Activated CD4-positive, alpha-beta memory T cell treated with anti-CD3 and anti-CD28 coated beads for 36 hours (primary cell): ENCODE measurements around the gene NFAT5. TPM values are rescaled to one million over a fixed set of nuclear protein-coding genes. Genes with fewer than 3 reads are reported as not detected.
"Not testable (repeated sequence)": the region's sequence is repeated elsewhere in the genome, so short reads cannot be mapped to it uniquely, and the experiment has no call there.

ENCODE experiments used
- CTCF ChIA-PET: fragments of 350-600 bp; sonication (Branson Sonifier 250); formaldehyde crosslinking; loops from one replicate; lab custom pipeline; 2021; ENCODE audit warnings: antibody characterized with exemption, inconsistent platforms; lab: Charles Lee
- POLR2A ChIA-PET: fragments of 350-600 bp; sonication (Branson Sonifier 250); formaldehyde crosslinking; loops from one replicate; lab custom pipeline; 2021; ENCODE audit warnings: antibody characterized with exemption; lab: Charles Lee
- DNase-seq: peaks from one replicate; pipeline ENCODE4 v3.0.0-alpha.2; 2020
- H3K27ac Mint-ChIP-seq: one replicate; pipeline ENCODE4 v1.8.0; 2021; ENCODE audit warnings: mixed read lengths
- H3K27me3 Mint-ChIP-seq: one replicate; pipeline ENCODE4 v1.8.0; 2021; ENCODE audit warnings: mixed read lengths
- H3K36me3 Mint-ChIP-seq: one replicate; pipeline ENCODE4 v1.8.0; 2021; ENCODE audit warnings: mixed read lengths
- H3K4me1 Mint-ChIP-seq: one replicate; pipeline ENCODE4 v1.8.0; 2021; ENCODE audit warnings: low read depth, mixed read lengths
- H3K4me3 Mint-ChIP-seq: one replicate; pipeline ENCODE4 v1.8.0; 2021; ENCODE audit warnings: mild to moderate bottlenecking, mixed read lengths
- H3K9me3 Mint-ChIP-seq: one replicate; pipeline ENCODE4 v1.8.0; 2021; ENCODE audit warnings: mixed read lengths
- intact Hi-C: fragments of 100-400 bp; cut with micrococcal nuclease; formaldehyde crosslinking; loops from one replicate; pipeline ENCODE4 v1.15.1; 2023
- total RNA-seq, 2 experiments: library from RNA; stranded (reverse); gene quantifications; one replicate each; pipeline ENCODE4 v1.2.3, GENCODE V29; 2021

The NFAT5 gene
- total RNA-seq, 2 experiments from 2014 or later, result 28.2 to 32.7 TPM

DNA sequence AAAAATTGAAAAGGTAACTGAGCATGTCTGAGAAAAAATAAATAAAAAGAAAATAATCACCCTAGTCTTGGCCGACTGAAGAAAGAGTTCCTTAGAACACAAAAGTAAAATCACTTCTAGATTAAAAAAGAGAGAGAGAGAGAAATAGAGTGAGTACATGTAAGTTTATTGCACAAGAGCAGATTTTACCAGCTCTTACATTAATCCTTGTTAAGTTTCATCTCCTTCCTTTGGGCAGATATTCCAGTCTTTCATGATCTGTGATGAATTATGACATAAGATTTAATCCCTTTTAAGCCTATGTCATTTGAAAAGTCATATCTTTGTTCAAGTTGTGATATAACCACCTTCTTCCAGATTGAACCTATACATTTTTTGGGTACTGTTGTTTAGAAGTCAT lies 54.8 kb downstream of the NFAT5 start:
- H3K4me1 Mint-ChIP-seq, result peaks cover 19% of the 10 kb centered on the region

GRCh38 chr16:69621225-69621624 lies 55.5 kb downstream of the NFAT5 start:
- intact Hi-C loops, result no loop called here
- ChIA-PET POLR2A (no interaction called here), CTCF (interaction anchor here (1.9 kb wide), 1 partner anchor 225 kb away, joined by 8 read pairs; no protein-coding TSS in a partner anchor)
- DNase-seq, result no peak
- Mint-ChIP-seq H3K4me3 (no peak overlapping the region), H3K4me1 (peaks cover 19% of the 10 kb centered on the region), H3K27ac (no peak overlapping the region), H3K27me3 (no peaks in the 10 kb centered on the region), H3K36me3 (peaks cover 8% of the 10 kb centered on the region), H3K9me3 (no peaks in the 10 kb centered on the region)

More for the DNA sequence above, 54.8 kb downstream of the NFAT5 start:
- H3K4me3 Mint-ChIP-seq, result no peak overlapping the region
- H3K36me3 Mint-ChIP-seq, result peaks cover 6% of the 10 kb centered on the region
- ChIA-PET POLR2A (no interaction called here), CTCF (interaction anchor here (1.9 kb wide), 1 partner anchor 225 kb away, joined by 8 read pairs; no protein-coding TSS in a partner anchor)
- H3K27ac Mint-ChIP-seq, result no peak overlapping the region
- DNase-seq, result no peak
- intact Hi-C loops, result no loop called here
- H3K9me3 Mint-ChIP-seq, result no peaks in the 10 kb centered on the region
- no peaks in the 10 kb centered on the region for H3K27me3 Mint-ChIP-seq

DNA sequence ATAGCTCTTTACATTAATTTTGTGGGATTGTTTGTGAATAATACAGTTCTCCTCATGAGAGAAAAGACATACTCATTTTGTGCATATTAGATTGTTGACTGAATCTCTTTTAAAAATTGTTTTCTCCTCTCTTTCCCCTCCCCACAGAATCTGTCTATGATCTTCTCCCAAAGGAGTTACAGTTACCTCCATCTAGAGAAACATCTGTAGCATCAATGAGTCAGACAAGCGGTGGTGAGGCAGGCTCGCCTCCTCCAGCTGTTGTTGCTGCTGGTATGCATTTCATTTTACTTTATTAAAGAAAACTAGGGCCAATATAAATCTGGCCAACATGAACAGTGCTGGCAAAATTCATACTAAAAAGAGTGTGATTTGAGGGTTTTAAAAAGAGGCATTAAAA lies 60.5 kb downstream of the NFAT5 start:
- no peaks in the 10 kb centered on the region for H3K27me3 Mint-ChIP-seq
- H3K36me3 Mint-ChIP-seq, result peaks cover 10% of the 10 kb centered on the region
- CTCF ChIA-PET, result no interaction called here
- peaks cover 3% of the 10 kb centered on the region for H3K4me1 Mint-ChIP-seq
- intact Hi-C loops, result loop anchor here (5.0 kb wide), 1 partner anchor 39 kb away; no protein-coding TSS in a partner anchor
- POLR2A ChIA-PET, result no interaction called here
- no peak overlapping the region for H3K27ac Mint-ChIP-seq
- no peak for DNase-seq
- no peak overlapping the region for H3K4me3 Mint-ChIP-seq
- no peaks in the 10 kb centered on the region for H3K9me3 Mint-ChIP-seq

DNA sequence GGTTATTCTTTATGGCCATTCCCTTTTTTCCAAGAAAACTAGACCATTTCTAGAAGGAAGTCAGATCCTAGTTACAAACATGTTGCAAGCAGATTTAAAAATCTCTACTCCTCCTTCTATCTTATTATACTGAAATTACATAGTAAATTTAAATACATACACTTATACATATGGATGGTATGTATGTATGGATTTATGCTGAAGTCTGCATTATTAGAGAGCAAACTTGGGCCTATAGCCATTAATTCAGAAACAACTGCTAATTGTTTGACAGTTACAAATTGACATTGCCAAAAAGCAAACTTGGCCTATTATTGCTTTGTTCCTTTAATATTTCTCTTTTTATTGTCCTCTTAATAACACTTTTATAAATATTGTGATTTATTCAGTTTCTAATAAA lies 67.1 kb downstream of the NFAT5 start:
- no peak for DNase-seq
- H3K9me3 Mint-ChIP-seq, result peaks cover 21% of the 10 kb centered on the region
- POLR2A ChIA-PET, result no interaction called here
- intact Hi-C loops, result no loop called here
- no peaks in the 10 kb centered on the region for H3K4me1 Mint-ChIP-seq
- H3K27me3 Mint-ChIP-seq, result no peaks in the 10 kb centered on the region
- H3K36me3 Mint-ChIP-seq, result peaks cover 39% of the 10 kb centered on the region
- H3K27ac Mint-ChIP-seq, result no peak overlapping the region
- no peak overlapping the region for H3K4me3 Mint-ChIP-seq
- CTCF ChIA-PET, result no interaction called here

- Mint-ChIP-seq H3K27ac (no peak overlapping the region), H3K36me3 (peaks cover 39% of the 10 kb centered on the region), H3K27me3 (no peaks in the 10 kb centered on the region), H3K4me1 (no peaks in the 10 kb centered on the region), H3K9me3 (peaks cover 21% of the 10 kb centered on the region), H3K4me3 (no peak overlapping the region)
- no peak for DNase-seq
- ChIA-PET CTCF (no interaction called here), POLR2A (no interaction called here)
- intact Hi-C loops, result no loop called here
Measured at GRCh38 chr16:69633375-69633774, 67.6 kb downstream of the NFAT5 start.

DNA sequence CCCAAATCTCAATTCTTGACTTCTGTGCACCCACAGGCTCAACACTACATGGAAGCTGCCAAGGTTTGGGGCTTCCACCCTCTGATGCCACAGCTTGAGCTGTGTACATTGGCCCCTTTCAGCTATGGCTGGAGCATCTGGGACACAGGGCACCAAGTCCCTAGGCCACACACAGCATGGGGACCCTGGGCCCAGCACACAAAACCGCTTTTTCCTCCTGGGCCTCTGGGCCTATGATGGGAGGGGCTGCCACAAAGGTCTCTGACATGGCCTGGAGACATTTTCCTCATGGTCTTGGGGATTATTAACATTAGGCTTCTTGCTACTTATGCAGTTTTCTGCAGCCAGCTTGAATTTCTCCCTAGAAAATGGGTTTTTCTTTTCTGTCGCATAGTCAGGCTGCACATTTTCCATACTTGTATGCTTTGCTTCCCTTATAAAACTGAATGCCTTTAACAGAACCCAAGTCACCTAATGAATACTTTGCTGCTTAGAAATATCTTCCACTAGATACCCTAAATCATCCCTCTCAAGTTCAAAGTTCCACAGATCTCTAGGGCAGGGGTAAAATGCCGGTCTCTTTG lies 70.9 kb downstream of the NFAT5 start:
- H3K4me1 Mint-ChIP-seq, H3K27me3 Mint-ChIP-seq, CTCF ChIA-PET, H3K4me3 Mint-ChIP-seq, POLR2A ChIA-PET, intact Hi-C loops, H3K27ac Mint-ChIP-seq, DNase-seq: not testable (repeated sequence)
- Mint-ChIP-seq H3K9me3 (peaks cover 21% of the 10 kb centered on the region), H3K36me3 (peaks cover 35% of the 10 kb centered on the region)

GRCh38 chr16:69637206-69637865 lies 71.6 kb downstream of the NFAT5 start:
- H3K4me3 Mint-ChIP-seq, DNase-seq, POLR2A ChIA-PET, CTCF ChIA-PET, intact Hi-C loops, H3K27ac Mint-ChIP-seq, H3K27me3 Mint-ChIP-seq, H3K4me1 Mint-ChIP-seq: not testable (repeated sequence)
- peaks cover 35% of the 10 kb centered on the region for H3K36me3 Mint-ChIP-seq
- H3K9me3 Mint-ChIP-seq, result peaks cover 21% of the 10 kb centered on the region

DNA sequence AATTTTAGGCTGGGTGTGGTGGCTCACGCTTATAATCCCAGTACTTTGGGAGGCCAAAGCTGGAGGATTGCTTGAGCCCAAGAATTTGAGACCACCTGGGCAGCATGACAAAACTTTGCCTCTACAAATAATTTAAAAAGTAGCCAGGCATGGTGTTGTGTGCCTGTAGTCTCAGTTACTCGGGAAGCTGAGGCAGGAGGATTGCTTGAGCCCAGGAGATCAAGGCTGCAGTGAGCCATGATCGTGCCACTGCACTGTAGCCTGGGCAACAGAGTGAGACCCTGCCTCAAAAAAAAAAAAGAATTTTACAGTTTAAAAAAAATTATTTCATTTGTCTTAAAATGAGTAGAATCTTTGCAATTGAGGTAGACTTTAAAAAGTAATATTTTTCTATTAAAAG lies 78.2 kb downstream of the NFAT5 start:
- intact Hi-C loops, H3K27me3 Mint-ChIP-seq, POLR2A ChIA-PET, H3K4me1 Mint-ChIP-seq, CTCF ChIA-PET, H3K36me3 Mint-ChIP-seq, DNase-seq, H3K4me3 Mint-ChIP-seq, H3K27ac Mint-ChIP-seq, H3K9me3 Mint-ChIP-seq: not testable (repeated sequence)

DNA sequence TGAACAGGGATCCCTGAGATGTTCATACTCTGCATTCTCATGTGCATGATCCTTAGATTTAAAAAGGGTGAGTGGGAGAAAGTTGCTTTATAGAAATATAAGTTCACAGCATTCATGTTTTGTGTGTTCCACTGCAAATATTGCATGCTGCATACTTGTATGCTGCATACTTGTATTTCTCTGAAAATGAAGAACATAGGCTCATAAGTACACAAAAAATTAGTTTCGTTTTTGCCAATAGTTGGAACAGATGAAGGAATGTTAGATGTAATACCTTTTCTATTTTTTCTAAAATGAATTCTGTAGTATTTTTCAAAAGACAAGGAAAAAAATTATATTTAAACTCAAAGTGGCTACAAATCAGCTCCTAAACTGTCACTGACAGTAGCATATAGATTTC lies 79.0 kb downstream of the NFAT5 start:
- H3K4me3 Mint-ChIP-seq, result no peak overlapping the region
- ChIA-PET CTCF (no interaction called here), POLR2A (no interaction called here)
- no peaks in the 10 kb centered on the region for H3K9me3 Mint-ChIP-seq
- H3K36me3 Mint-ChIP-seq, result peaks cover 10% of the 10 kb centered on the region
- H3K27ac Mint-ChIP-seq, result no peak overlapping the region
- no peak for DNase-seq
- no peaks in the 10 kb centered on the region for H3K27me3 Mint-ChIP-seq
- intact Hi-C loops, result no loop called here
- no peaks in the 10 kb centered on the region for H3K4me1 Mint-ChIP-seq

DNA sequence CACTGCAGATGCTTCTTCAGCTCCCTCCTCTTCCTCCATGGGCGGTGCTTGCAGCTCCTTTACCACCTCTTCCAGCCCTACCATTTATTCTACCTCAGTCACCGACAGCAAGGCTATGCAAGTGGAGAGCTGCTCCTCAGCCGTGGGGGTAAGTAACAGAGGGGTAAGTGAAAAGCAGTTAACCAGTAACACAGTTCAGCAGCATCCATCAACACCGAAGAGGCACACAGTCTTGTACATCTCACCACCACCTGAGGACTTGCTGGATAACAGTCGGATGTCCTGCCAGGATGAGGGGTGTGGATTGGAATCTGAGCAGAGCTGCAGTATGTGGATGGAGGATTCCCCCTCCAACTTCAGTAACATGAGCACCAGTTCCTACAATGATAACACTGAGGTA lies 81.3 kb downstream of the NFAT5 start:
- Mint-ChIP-seq H3K27me3 (no peaks in the 10 kb centered on the region), H3K4me1 (no peaks in the 10 kb centered on the region), H3K27ac (no peak overlapping the region), H3K4me3 (no peak overlapping the region), H3K36me3 (peaks cover 13% of the 10 kb centered on the region), H3K9me3 (no peaks in the 10 kb centered on the region)
- CTCF ChIA-PET, result interaction anchor here (5.4 kb wide), 1 partner anchor 251 kb away, joined by 21 read pairs; no protein-coding TSS in a partner anchor
- no peak for DNase-seq
- POLR2A ChIA-PET, result no interaction called here
- intact Hi-C loops, result no loop called here

DNA sequence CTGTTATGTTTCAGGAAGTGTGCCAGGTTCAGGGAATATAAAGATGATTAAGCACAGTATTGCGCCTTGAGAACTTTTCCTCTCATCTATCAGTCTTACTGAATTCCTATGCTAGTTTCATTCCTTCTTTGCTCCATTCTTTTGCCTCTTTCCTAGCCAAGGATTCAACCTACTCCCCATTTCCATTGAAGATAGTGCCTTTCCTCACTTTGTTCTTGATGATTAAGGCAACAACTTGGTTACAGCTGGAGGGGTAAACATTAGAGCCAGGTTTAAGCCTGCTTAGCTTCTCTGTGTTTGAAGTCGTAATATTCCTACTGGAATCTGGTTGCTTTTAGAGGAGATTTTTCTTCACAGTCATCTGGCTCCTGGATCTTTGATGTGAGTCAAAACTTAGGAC lies 85.5 kb downstream of the NFAT5 start:
- ChIA-PET POLR2A (no interaction called here), CTCF (interaction anchor here (5.4 kb wide), 1 partner anchor 255 kb away, joined by 21 read pairs; no protein-coding TSS in a partner anchor)
- Mint-ChIP-seq H3K9me3 (no peaks in the 10 kb centered on the region), H3K4me3 (no peak overlapping the region), H3K4me1 (no peaks in the 10 kb centered on the region), H3K27me3 (no peaks in the 10 kb centered on the region), H3K36me3 (peaks cover 27% of the 10 kb centered on the region), H3K27ac (no peak overlapping the region)
- no peak for DNase-seq
- intact Hi-C loops, result no loop called here

DNA sequence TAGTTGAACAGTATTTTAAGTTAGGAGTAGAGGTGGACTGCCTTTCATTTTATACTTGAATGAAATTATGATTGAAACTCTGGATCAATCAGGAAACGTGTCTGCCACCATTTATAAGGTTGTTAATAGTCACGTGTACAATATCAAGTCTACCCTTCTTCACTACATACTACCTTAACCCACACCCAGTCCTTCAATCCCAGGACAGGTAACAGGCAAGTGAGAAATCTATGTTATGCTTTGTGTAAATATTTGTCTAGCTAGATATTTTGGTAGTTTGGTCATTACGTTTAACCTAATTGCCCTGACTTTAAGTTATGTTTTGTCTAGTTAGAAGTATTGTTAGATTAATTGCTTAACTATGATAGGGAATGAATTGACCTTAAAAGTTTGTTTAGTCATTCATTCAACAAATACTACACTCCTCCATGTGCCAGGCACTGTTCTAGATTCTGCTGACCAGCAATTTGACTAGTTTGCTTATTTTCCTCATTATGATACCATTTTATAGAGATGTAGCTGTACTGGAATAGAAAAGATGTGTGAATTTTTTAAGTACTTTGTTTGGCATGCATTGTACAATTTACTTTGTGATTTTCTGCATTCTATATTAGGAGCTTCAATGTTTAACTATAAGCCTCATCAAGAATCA lies 88.6 kb downstream of the NFAT5 start:
- Mint-ChIP-seq H3K27ac (no peak overlapping the region), H3K4me3 (no peak overlapping the region), H3K4me1 (no peaks in the 10 kb centered on the region), H3K36me3 (peaks cover 22% of the 10 kb centered on the region), H3K27me3 (no peaks in the 10 kb centered on the region), H3K9me3 (no peaks in the 10 kb centered on the region)
- no peak for DNase-seq
- ChIA-PET POLR2A (no interaction called here), CTCF (interaction anchor here (1.3 kb wide), 1 partner anchor 259 kb away, joined by 6 read pairs; no protein-coding TSS in a partner anchor)
- intact Hi-C loops, result no loop called here
